ENCODE results near the gene H1-8. TPM values are rescaled to one million over a fixed set of nuclear protein-coding genes. Genes with fewer than 3 reads are reported as not detected.
A peak's percentile ranks its signal among the peaks of the same experiment; 100 is the strongest.

H1-8 gene
- total RNA-seq, 1 experiment from 2014 or later: not detected

- Histone ChIP-seq H3F3A (ENCODE audit: low read length, unreplicated experiment) (no peaks in the 10 kb centered on the region), H3K36me3 (ENCODE audit: low read depth, low read length) (no peaks in the 10 kb centered on the region), H3K4me3 (ENCODE audit: low read length) (no peak overlapping the region), H4K20me1 (ENCODE audit: low read length) (no peaks in the 10 kb centered on the region), H2AFZ (ENCODE audit: low read length) (no peak overlapping the region), H3K9ac (ENCODE audit: low read length) (no peak overlapping the region), H3K9me2 (replicated peaks; ENCODE audit: low read length) (no peaks in the 10 kb centered on the region), H3K4me1 (ENCODE audit: insufficient read depth, low read length) (peaks cover 7% of the 10 kb centered on the region; the same call in 1 of the 2 replicates), H3K27ac (ENCODE audit: low read length) (no peak overlapping the region), H3K9me3 (ENCODE audit: low read length) (no peaks in the 10 kb centered on the region), H3K4me2 (ENCODE audit: low read length) (no peak overlapping the region), H3K79me2 (ENCODE audit: low read length) (peaks cover 5% of the 10 kb centered on the region), H3K27me3 (ENCODE audit: low read length) (no peaks in the 10 kb centered on the region)
- POLR2A ChIA-PET (ENCODE audit: unreplicated experiment): no interaction called here
- TF ChIP-seq EZH2phosphoT487 (IDR thresholded peaks at IDR 0.05; ENCODE audit: borderline replicate concordance, low read length) (no peak), EZH2 (IDR thresholded peaks at IDR 0.05; ENCODE audit: low read length, unreplicated experiment) (no peak)
- TF ChIP-seq, protein P1, sequence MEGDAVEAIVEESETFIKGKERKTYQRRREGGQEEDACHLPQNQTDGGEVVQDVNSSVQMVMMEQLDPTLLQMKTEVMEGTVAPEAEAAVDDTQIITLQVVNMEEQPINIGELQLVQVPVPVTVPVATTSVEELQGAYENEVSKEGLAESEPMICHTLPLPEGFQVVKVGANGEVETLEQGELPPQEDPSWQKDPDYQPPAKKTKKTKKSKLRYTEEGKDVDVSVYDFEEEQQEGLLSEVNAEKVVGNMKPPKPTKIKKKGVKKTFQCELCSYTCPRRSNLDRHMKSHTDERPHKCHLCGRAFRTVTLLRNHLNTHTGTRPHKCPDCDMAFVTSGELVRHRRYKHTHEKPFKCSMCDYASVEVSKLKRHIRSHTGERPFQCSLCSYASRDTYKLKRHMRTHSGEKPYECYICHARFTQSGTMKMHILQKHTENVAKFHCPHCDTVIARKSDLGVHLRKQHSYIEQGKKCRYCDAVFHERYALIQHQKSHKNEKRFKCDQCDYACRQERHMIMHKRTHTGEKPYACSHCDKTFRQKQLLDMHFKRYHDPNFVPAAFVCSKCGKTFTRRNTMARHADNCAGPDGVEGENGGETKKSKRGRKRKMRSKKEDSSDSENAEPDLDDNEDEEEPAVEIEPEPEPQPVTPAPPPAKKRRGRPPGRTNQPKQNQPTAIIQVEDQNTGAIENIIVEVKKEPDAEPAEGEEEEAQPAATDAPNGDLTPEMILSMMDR (conservative IDR thresholded peaks at IDR 0.05; ENCODE audit: low read depth, low read length): no peak
- DNase-seq (peak; percentile 2), ATAC-seq (peak; percentile 32; the same call in 1 of the 2 replicates)
- BruUV-seq (replicated peaks): no TSS peak
- CTCF ChIA-PET: no interaction called here
- intact Hi-C loops (cut with micrococcal nuclease): no loop called here
These were observed 56.6 kb downstream of the H1-8 start for GRCh38 chr3:129599607-129600006.

DNA sequence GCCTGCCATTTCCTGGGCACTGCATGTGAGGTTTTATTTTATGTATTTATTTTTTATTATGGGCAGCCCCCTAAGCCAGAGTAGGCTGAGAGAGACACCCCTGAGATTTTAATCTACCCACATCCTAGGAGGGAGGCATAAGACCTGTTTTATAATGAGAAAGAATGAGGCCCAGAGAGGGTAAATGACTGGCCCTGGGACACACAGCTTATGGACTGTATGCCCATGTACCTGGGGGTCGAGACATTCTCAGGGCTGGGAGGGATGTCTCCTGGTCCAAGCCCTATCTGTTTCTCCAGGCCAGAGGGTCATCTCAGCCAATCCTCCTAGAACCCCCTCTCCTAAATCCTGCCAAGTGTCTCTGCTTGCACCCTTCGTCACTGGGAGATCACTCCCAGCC is 57.4 kb downstream of the H1-8 start:
- Histone ChIP-seq H3K36me3 (ENCODE audit: low read depth, low read length) (no peaks in the 10 kb centered on the region), H3K79me2 (ENCODE audit: low read length) (peaks cover 5% of the 10 kb centered on the region), H4K20me1 (ENCODE audit: low read length) (no peaks in the 10 kb centered on the region), H2AFZ (ENCODE audit: low read length) (no peak overlapping the region), H3K9ac (ENCODE audit: low read length) (no peak overlapping the region), H3K4me3 (ENCODE audit: low read length) (no peak overlapping the region), H3K9me2 (replicated peaks; ENCODE audit: low read length) (no peaks in the 10 kb centered on the region), H3K4me2 (ENCODE audit: low read length) (no peak overlapping the region), H3F3A (ENCODE audit: low read length, unreplicated experiment) (no peaks in the 10 kb centered on the region), H3K4me1 (ENCODE audit: insufficient read depth, low read length) (peaks cover 7% of the 10 kb centered on the region; the same call in 1 of the 2 replicates), H3K27ac (ENCODE audit: low read length) (no peak overlapping the region), H3K27me3 (ENCODE audit: low read length) (no peaks in the 10 kb centered on the region), H3K9me3 (ENCODE audit: low read length) (no peaks in the 10 kb centered on the region)
- TF ChIP-seq, protein P1 (conservative IDR thresholded peaks at IDR 0.05; ENCODE audit: low read depth, low read length): no peak
- no peak for TF ChIP-seq EZH2 (IDR thresholded peaks at IDR 0.05; ENCODE audit: low read length, unreplicated experiment)
- no peak for TF ChIP-seq EZH2phosphoT487 (IDR thresholded peaks at IDR 0.05; ENCODE audit: borderline replicate concordance, low read length)
- ChIA-PET POLR2A (ENCODE audit: unreplicated experiment) (no interaction called here), CTCF (no interaction called here)
- no TSS peak for BruUV-seq (replicated peaks)
- no peak for ATAC-seq
- intact Hi-C loops (cut with micrococcal nuclease): no loop called here
- no peak for DNase-seq

Other genes with a start within 250 kb of the H1-8 start
- 0.04 and 0.12 TPM in 2 replicates for gene EFCAB12, start 114.5 kb upstream of the H1-8 start, total RNA-seq (2014; rRNA removed)
- 11.4 and 21.1 TPM in 2 replicates for gene MBD4, start 103.2 kb upstream of the H1-8 start, total RNA-seq (2014; rRNA removed)
- gene IFT122, start 103.0 kb upstream of the H1-8 start, total RNA-seq (2014; rRNA removed): 10.2 and 13.8 TPM in 2 replicates
- gene RHO, start 14.5 kb upstream of the H1-8 start, total RNA-seq (2014; rRNA removed): not detected in 2 replicates
- gene PLXND1, start 63.5 kb downstream of the H1-8 start, total RNA-seq (2014; rRNA removed): 19.2 and 21.8 TPM in 2 replicates

Measured in PC-3 (cell line).